Naive B cell (primary cell): ENCODE data around the gene ABCD4. TPM values are rescaled to one million over a fixed set of nuclear protein-coding genes. Genes with fewer than 3 reads are reported as not detected.

Source experiments
- ATAC-seq, 2 donors: fragments of 150-1000 bp; cut with Tn5 transposase; 2 replicates each; pipeline ENCODE4 v1.10.0; 2021; ENCODE audit warnings: low read depth in 2 of 2, mild to moderate bottlenecking in 2 of 2, moderate library complexity in 2 of 2
- DNase-seq: peaks from one replicate; pipeline ENCODE4 v3.0.0; 2022
- H3K27ac Mint-ChIP-seq, 6 donors: one replicate each; pipeline ENCODE4 v1.8.0; 2020 to 2022; ENCODE audit warnings: mild to moderate bottlenecking in 6 of 6, mixed read lengths in 6 of 6, moderate library complexity in 5 of 6, inconsistent platforms in 2 of 6
- H3K27me3 Mint-ChIP-seq, 3 donors: one replicate each; pipeline ENCODE4 v1.8.0; 2021 to 2022; ENCODE audit warnings: mixed read lengths in 3 of 3, mild to moderate bottlenecking in 1 of 3
- H3K36me3 Mint-ChIP-seq, 2 donors: one replicate each; pipeline ENCODE4 v1.8.0; 2020 to 2022; ENCODE audit warnings: mixed read lengths in 2 of 2, inconsistent platforms in 1 of 2, mild to moderate bottlenecking in 1 of 2
- H3K4me1 Mint-ChIP-seq, 3 donors: one replicate each; pipeline ENCODE4 v1.8.0; 2020 to 2022; ENCODE audit warnings: mixed read lengths in 3 of 3, inconsistent platforms in 1 of 3, mild to moderate bottlenecking in 1 of 3, moderate library complexity in 1 of 3
- H3K4me3 Mint-ChIP-seq, 8 donors: one replicate each; pipeline ENCODE4 v1.8.0; 2020 to 2022; ENCODE audit warnings: mild to moderate bottlenecking in 8 of 8, mixed read lengths in 8 of 8, moderate library complexity in 8 of 8, inconsistent platforms in 2 of 8
- H3K9me3 Mint-ChIP-seq, 7 donors: one replicate each; pipeline ENCODE4 v1.8.0; 2020 to 2022; ENCODE audit warnings: mixed read lengths in 7 of 7, mild to moderate bottlenecking in 5 of 7, inconsistent platforms in 2 of 7, moderate library complexity in 1 of 7
- polyA plus RNA-seq, 6 donors: library from polyadenylated mRNA; unstranded; fragments of 300-500 nt; fragmentation: Illumina TruSeq; gene quantifications; one replicate each; pipeline ENCODE4 v1.2.3, GENCODE V29; 2021; ENCODE audit warnings: low read depth in 6 of 6

Gene ABCD4
- polyA plus RNA-seq, 6 donors from 2014 or later, result 23.2 to 32.8 (median 27.5) TPM

GRCh38 chr14:74262076-74262475, 40.7 kb downstream of the ABCD4 start:
- H3K9me3 Mint-ChIP-seq, result no peaks in the 10 kb centered on the region
- peaks cover under 1 to 3% (median 2%) of the 10 kb centered on the region in 3 donors for H3K4me1 Mint-ChIP-seq
- peaks cover 14 to 48% (median 19%) of the 10 kb centered on the region in 3 donors for H3K27me3 Mint-ChIP-seq
- DNase-seq, result no peak
- H3K36me3 Mint-ChIP-seq, result no peaks in the 10 kb centered on the region
- ATAC-seq, result no peak
- no peak overlapping the region for H3K4me3 Mint-ChIP-seq
- H3K27ac Mint-ChIP-seq, result no peak overlapping the region

- H3K27ac Mint-ChIP-seq, result peak overlapping the region in 1 of 6 donors; percentile 68
- H3K36me3 Mint-ChIP-seq, result no peaks in the 10 kb centered on the region
- no peak overlapping the region for H3K4me3 Mint-ChIP-seq
- peaks cover 4 to 7% (median 7%) of the 10 kb centered on the region in 3 donors for H3K4me1 Mint-ChIP-seq
- ATAC-seq, result no peak
- H3K9me3 Mint-ChIP-seq, result no peaks in the 10 kb centered on the region
- H3K27me3 Mint-ChIP-seq, result peaks cover 14 to 52% (median 19%) of the 10 kb centered on the region in 3 donors
- DNase-seq, result no peak
Measured at GRCh38 chr14:74261288-74261687, 41.4 kb downstream of the ABCD4 start.

GRCh38 chr14:74260525-74261233, 42.1 kb downstream of the ABCD4 start:
- Mint-ChIP-seq H3K4me3 (no peak overlapping the region), H3K36me3 (no peaks in the 10 kb centered on the region), H3K27me3 (peaks cover 13 to 48% (median 14%) of the 10 kb centered on the region in 3 donors), H3K9me3 (no peaks in the 10 kb centered on the region), H3K27ac (peak overlapping the region in 1 of 6 donors; percentile 45), H3K4me1 (peaks cover 4 to 7% (median 7%) of the 10 kb centered on the region in 3 donors)
- DNase-seq (no peak), ATAC-seq (no peak)

- no peak for DNase-seq
- ATAC-seq, result no peak
- H3K4me1 Mint-ChIP-seq, result peaks cover 4 to 7% (median 7%) of the 10 kb centered on the region in 3 donors
- no peak overlapping the region for H3K27ac Mint-ChIP-seq
- H3K4me3 Mint-ChIP-seq, result peak overlapping the region in 5 of 8 donors; percentile 63 to 89 (median 75)
- H3K27me3 Mint-ChIP-seq, result peaks cover 9 to 50% (median 14%) of the 10 kb centered on the region in 3 donors
- no peaks in the 10 kb centered on the region for H3K9me3 Mint-ChIP-seq
- H3K36me3 Mint-ChIP-seq, result no peaks in the 10 kb centered on the region
Measured at GRCh38 chr14:74259513-74259912, 43.2 kb downstream of the ABCD4 start.

- DNase-seq (no peak), ATAC-seq (no peak)
- peaks cover 4 to 7% (median 7%) of the 10 kb centered on the region in 3 donors for H3K4me1 Mint-ChIP-seq
- H3K9me3 Mint-ChIP-seq, result no peaks in the 10 kb centered on the region
- no peak overlapping the region for H3K27ac Mint-ChIP-seq
- peaks cover 9 to 53% (median 14%) of the 10 kb centered on the region in 3 donors for H3K27me3 Mint-ChIP-seq
- peak overlapping the region; percentile 39 to 89 (median 77) for H3K4me3 Mint-ChIP-seq
- H3K36me3 Mint-ChIP-seq, result no peaks in the 10 kb centered on the region
Measured at GRCh38 chr14:74258764-74259035, 44.0 kb downstream of the ABCD4 start.

GRCh38 chr14:74257941-74258763, 44.6 kb downstream of the ABCD4 start:
- peak overlapping the region; percentile 75 to 91 (median 83) for H3K4me3 Mint-ChIP-seq
- H3K27ac Mint-ChIP-seq, result peak overlapping the region in 3 of 6 donors; percentile 56 to 89 (median 61)
- no peaks in the 10 kb centered on the region for H3K9me3 Mint-ChIP-seq
- H3K27me3 Mint-ChIP-seq, result peaks cover 9 to 54% (median 10%) of the 10 kb centered on the region in 3 donors
- no peaks in the 10 kb centered on the region for H3K36me3 Mint-ChIP-seq
- H3K4me1 Mint-ChIP-seq, result peaks cover 4 to 7% (median 7%) of the 10 kb centered on the region in 3 donors
- peak; percentile 19 to 44 for ATAC-seq
- DNase-seq, result no peak

GRCh38 chr14:74257078-74257940, 45.4 kb downstream of the ABCD4 start:
- H3K27me3 Mint-ChIP-seq, result peaks cover 5 to 57% (median 9%) of the 10 kb centered on the region in 3 donors
- peak; percentile 44 for DNase-seq
- peak; percentile 86 to 87 for ATAC-seq
- H3K4me3 Mint-ChIP-seq, result peak overlapping the region; percentile 75 to 91 (median 83)
- no peaks in the 10 kb centered on the region for H3K9me3 Mint-ChIP-seq
- H3K36me3 Mint-ChIP-seq, result no peaks in the 10 kb centered on the region
- peaks cover 4 to 7% (median 7%) of the 10 kb centered on the region in 3 donors for H3K4me1 Mint-ChIP-seq
- H3K27ac Mint-ChIP-seq, result peak overlapping the region in 2 of 6 donors; percentile 61 to 89

- Mint-ChIP-seq H3K36me3 (peaks cover 0 to 7% of the 10 kb centered on the region in 2 donors), H3K4me1 (peaks cover 9 to 15% (median 13%) of the 10 kb centered on the region in 3 donors), H3K4me3 (peak overlapping the region in 1 of 8 donors; percentile 32), H3K27ac (no peak overlapping the region), H3K27me3 (peaks cover 7 to 68% (median 20%) of the 10 kb centered on the region in 3 donors), H3K9me3 (no peaks in the 10 kb centered on the region)
- DNase-seq, result no peak
- no peak for ATAC-seq
Measured at GRCh38 chr14:74255281-74255680, 47.5 kb downstream of the ABCD4 start.

GRCh38 chr14:74249433-74250375, 53.0 kb downstream of the ABCD4 start:
- DNase-seq (no peak), ATAC-seq (no peak)
- no peaks in the 10 kb centered on the region for H3K9me3 Mint-ChIP-seq
- no peak overlapping the region for H3K27ac Mint-ChIP-seq
- H3K36me3 Mint-ChIP-seq, result peaks cover 4 to 7% of the 10 kb centered on the region in 2 donors
- peaks cover 6 to 8% (median 6%) of the 10 kb centered on the region in 3 donors for H3K4me1 Mint-ChIP-seq
- no peak overlapping the region for H3K4me3 Mint-ChIP-seq
- peaks cover 27 to 78% (median 37%) of the 10 kb centered on the region in 3 donors for H3K27me3 Mint-ChIP-seq

GRCh38 chr14:74248017-74248416, 54.7 kb downstream of the ABCD4 start:
- Mint-ChIP-seq H3K36me3 (peaks cover 4 to 7% of the 10 kb centered on the region in 2 donors), H3K9me3 (no peaks in the 10 kb centered on the region), H3K27ac (no peak overlapping the region), H3K4me3 (no peak overlapping the region), H3K4me1 (peaks cover 6 to 8% (median 8%) of the 10 kb centered on the region in 3 donors), H3K27me3 (peaks cover 44 to 86% (median 54%) of the 10 kb centered on the region in 3 donors)
- DNase-seq (no peak), ATAC-seq (no peak)

GRCh38 chr14:74246542-74246941, 56.2 kb downstream of the ABCD4 start:
- ATAC-seq, result no peak
- H3K4me3 Mint-ChIP-seq, result no peak overlapping the region
- H3K27me3 Mint-ChIP-seq, result peaks cover 56 to 86% (median 62%) of the 10 kb centered on the region in 3 donors
- DNase-seq, result no peak
- peaks cover 3 to 4% of the 10 kb centered on the region in 2 donors for H3K36me3 Mint-ChIP-seq
- peaks cover 11 to 18% (median 14%) of the 10 kb centered on the region in 3 donors for H3K4me1 Mint-ChIP-seq
- H3K27ac Mint-ChIP-seq, result no peak overlapping the region
- H3K9me3 Mint-ChIP-seq, result peaks cover 0 to 3% (median 0%) of the 10 kb centered on the region in 7 donors

GRCh38 chr14:74245292-74245691, 57.4 kb downstream of the ABCD4 start:
- Mint-ChIP-seq H3K36me3 (peaks cover 0 to 4% of the 10 kb centered on the region in 2 donors), H3K4me3 (peak overlapping the region in 1 of 8 donors; percentile 52), H3K27me3 (peaks cover 61 to 86% (median 70%) of the 10 kb centered on the region in 3 donors), H3K27ac (no peak overlapping the region), H3K9me3 (peaks cover 0 to 3% (median 0%) of the 10 kb centered on the region in 7 donors), H3K4me1 (peaks cover 14 to 26% (median 22%) of the 10 kb centered on the region in 3 donors)
- no peak for DNase-seq
- ATAC-seq, result no peak
